Muscle of arm (tissue), 12 donors: ENCODE measurements around the gene IFT27. TPM values are rescaled to one million over a fixed set of nuclear protein-coding genes. Genes with fewer than 3 reads are reported as not detected.

Experiments
- DNase-seq: peaks from one replicate; pipeline ENCODE4 v3.0.0-alpha.2; 2013
- polyA plus RNA-seq, 12 donors: library from polyadenylated mRNA; unstranded; fragments of 120-200 nt; gene quantifications; one replicate each; pipeline ENCODE4 v1.2.1, GENCODE V29; 2013; ENCODE audit not compliant: insufficient read length in 12 of 12

IFT27 gene
- polyA plus RNA-seq, 12 donors = 18.0 to 36.5 (median 23.9) TPM; not detected in 1

- no peak for DNase-seq
These were observed 47.9 kb downstream of the IFT27 start for GRCh38 chr22:36727927-36728488.

GRCh38 chr22:36727110-36727509 lies 48.8 kb downstream of the IFT27 start:
- DNase-seq = no peak

- no peak for DNase-seq
These were observed 49.9 kb downstream of the IFT27 start for GRCh38 chr22:36726007-36726380.

GRCh38 chr22:36725366-36726006 lies 50.4 kb downstream of the IFT27 start:
- no peak for DNase-seq

- no peak for DNase-seq
These were observed 51.1 kb downstream of the IFT27 start for GRCh38 chr22:36724836-36725235.

GRCh38 chr22:36722055-36722454 lies 53.9 kb downstream of the IFT27 start:
- no peak for DNase-seq

GRCh38 chr22:36715647-36716046 lies 60.3 kb downstream of the IFT27 start:
- no peak for DNase-seq

- DNase-seq = no peak
These were observed 61.8 kb downstream of the IFT27 start for GRCh38 chr22:36714110-36714509.

GRCh38 chr22:36713436-36713835 lies 62.5 kb downstream of the IFT27 start:
- DNase-seq = no peak

Other genes starting within 250 kb of the IFT27 start
- gene EIF3D, start 247.0 kb downstream of the IFT27 start, polyA plus RNA-seq = 100 to 1,000 TPM in 11 of 12 donors, not detected in 1; 142 to 190 (median 183) TPM
- under 1 TPM in 1 of 12 donors, not detected in 11; 0.08 TPM for gene CACNG2, start 72.4 kb downstream of the IFT27 start, polyA plus RNA-seq
- gene PVALB, start 40.9 kb upstream of the IFT27 start, polyA plus RNA-seq = 10 to 100 TPM in 8 of 12 donors, 1 to 10 TPM in 2, not detected in 2; 2.8 to 26.3 (median 15.3) TPM
- gene NCF4, start 84.9 kb upstream of the IFT27 start, polyA plus RNA-seq = 1 to 10 TPM in 10 of 12 donors, not detected in 2; 2.5 to 7.7 (median 3.5) TPM
- 1 to 10 TPM in 11 of 12 donors, not detected in 1; 1.5 to 9.3 (median 2.3) TPM for gene CSF2RB, start 137.5 kb upstream of the IFT27 start, polyA plus RNA-seq
- gene TST, start 243.3 kb upstream of the IFT27 start, polyA plus RNA-seq = 10 to 100 TPM in 10 of 12 donors, 1 to 10 TPM in 1, not detected in 1; 9.2 to 41.6 (median 16.1) TPM
- 10 to 100 TPM in 11 of 12 donors, not detected in 1; 28.2 to 59.8 (median 37.3) TPM for gene MPST, start 243.6 kb upstream of the IFT27 start, polyA plus RNA-seq